Inferior parietal cortex (tissue), 1 donor: ENCODE data around the gene DAG1.
A peak's percentile ranks its signal among the peaks of the same experiment; 100 is the strongest.

Experiments used
- DNase-seq: peaks from one replicate; pipeline ENCODE4 v3.0.0-alpha.2; 2016; ENCODE audit errors: extremely low spot score

The DAG1 gene

GRCh38 chr3:49469936-49470713 is at the start of gene DAG1:
TSS of gene DAG1 (plus strand) at chr3:49470267. CDS start at chr3:49510535, 40,268 bp downstream.
- DNase-seq, result peak; percentile 89

GRCh38 chr3:49421890-49422378 is 48.1 kb upstream of the DAG1 start:
- no peak for DNase-seq

- no peak for DNase-seq
Measured at GRCh38 chr3:49422379-49423248, 47.5 kb upstream of the DAG1 start, which contains the start of gene AMT. TSS of gene AMT (minus strand) at chr3:49422473. CDS start at chr3:49422450, 23 bp downstream.

GRCh38 chr3:49424816-49425215 is 45.3 kb upstream of the DAG1 start:
- no peak for DNase-seq

GRCh38 chr3:49427586-49427985 is 42.5 kb upstream of the DAG1 start:
- DNase-seq, result no peak

GRCh38 chr3:49428752-49429080 is 41.4 kb upstream of the DAG1 start:
- no peak for DNase-seq

GRCh38 chr3:49434731-49435130 is 35.3 kb upstream of the DAG1 start:
- no peak for DNase-seq

- no peak for DNase-seq
Measured at GRCh38 chr3:49445391-49445790, 24.7 kb upstream of the DAG1 start.

- no peak for DNase-seq
Measured at GRCh38 chr3:49453621-49454020, 16.4 kb upstream of the DAG1 start.

- no peak for DNase-seq
Measured at GRCh38 chr3:49454458-49454857, 15.6 kb upstream of the DAG1 start.

- DNase-seq, result no peak
Measured at GRCh38 chr3:49454898-49455681, 15.0 kb upstream of the DAG1 start.

GRCh38 chr3:49456466-49456865 is 13.6 kb upstream of the DAG1 start:
- no peak for DNase-seq

- DNase-seq, result no peak
Measured at GRCh38 chr3:49460188-49460890, 9.7 kb upstream of the DAG1 start.

GRCh38 chr3:49460956-49461355 is 9.1 kb upstream of the DAG1 start:
- no peak for DNase-seq

- no peak for DNase-seq
Measured at GRCh38 chr3:49461443-49462171, 8.5 kb upstream of the DAG1 start.

- no peak for DNase-seq
Measured at GRCh38 chr3:49462222-49462621, 7.8 kb upstream of the DAG1 start.

GRCh38 chr3:49465270-49466034 is 4.6 kb upstream of the DAG1 start:
- no peak for DNase-seq

GRCh38 chr3:49466085-49466484 is 4.0 kb upstream of the DAG1 start:
- DNase-seq, result no peak

- DNase-seq, result no peak
Measured at GRCh38 chr3:49469037-49469935, 781 bp upstream of the DAG1 start.
